GM13976 (cell line): ENCODE results near the gene ELK4.

ENCODE experiments used
- DNase-seq: peaks from one replicate; pipeline ENCODE4 v3.0.0; 2012; ENCODE audit warnings: low spot score
- CTCF ChIP-seq: IDR thresholded peaks from 2 replicates; pipeline ENCODE4 v1.5.1; 2012; ENCODE audit warnings: borderline replicate concordance, mild to moderate bottlenecking; ENCODE audit not compliant: insufficient read depth; ENCODE audit errors: extremely low read depth, missing control alignments, control extremely low read depth
- in situ Hi-C: fragments of 300-500 bp; cut with MboI; formaldehyde crosslinking; loops from one replicate; pipeline ENCODE4 v1.12.0; 2022; ENCODE audit warnings: low sequenced_read_pairs, mixed read lengths, inconsistent platforms; ENCODE audit not compliant: unreplicated experiment

ELK4 gene

GRCh38 chr1:205630241-205630640 is 1.6 kb downstream of the ELK4 start:
- no peak for DNase-seq
- in situ Hi-C loops: loop anchor here (5.0 kb wide), 1 partner anchor 43 kb away; no protein-coding TSS in a partner anchor
- TF ChIP-seq CTCF: no peak

GRCh38 chr1:205629751-205630150 is 2.1 kb downstream of the ELK4 start:
- DNase-seq: no peak
- in situ Hi-C loops: loop anchor here (5.0 kb wide), 1 partner anchor 42 kb away; no protein-coding TSS in a partner anchor
- no peak for TF ChIP-seq CTCF

DNA sequence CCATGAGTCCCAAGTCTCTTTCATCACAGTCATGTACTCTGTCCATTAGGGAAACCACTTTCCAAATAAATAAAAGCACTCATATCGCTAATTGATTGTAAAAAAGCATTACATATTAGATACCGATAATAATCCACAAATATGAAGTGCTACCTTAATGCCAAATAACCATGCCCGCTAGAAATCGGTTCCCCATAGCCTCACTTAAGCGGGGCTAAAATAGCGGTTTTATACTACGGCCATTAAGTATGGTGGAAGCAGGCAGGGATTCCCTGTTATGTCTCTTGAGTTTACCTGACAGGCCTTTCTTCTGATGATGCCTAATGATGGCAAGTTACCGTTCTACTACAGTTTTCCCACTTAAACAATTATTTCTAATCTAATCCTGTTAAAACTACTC is 3.9 kb downstream of the ELK4 start:
- no peak for TF ChIP-seq CTCF
- no peak for DNase-seq

DNA sequence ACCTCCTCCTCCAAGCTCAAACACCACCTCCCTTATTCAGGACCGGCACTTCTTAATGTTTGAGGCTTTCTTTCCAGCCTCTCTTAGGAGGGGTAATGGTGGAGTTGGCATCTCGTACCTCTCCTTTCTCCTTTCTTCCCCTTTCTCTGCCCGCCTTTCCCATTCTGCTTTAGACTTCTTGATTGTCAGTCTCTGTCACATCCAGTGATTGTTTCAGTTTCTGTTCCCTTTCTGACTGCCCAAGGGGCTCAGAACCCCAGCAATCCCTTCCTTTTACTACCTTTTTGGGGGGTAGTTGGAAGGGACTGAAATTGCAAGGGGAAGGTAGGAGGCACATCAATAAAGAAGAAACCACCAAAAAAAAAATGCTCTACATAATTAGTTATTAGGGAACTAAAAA is 5.6 kb downstream of the ELK4 start:
- TF ChIP-seq CTCF: no peak
- in situ Hi-C loops: no loop called here
- DNase-seq: no peak

More for the DNA sequence above, 3.9 kb downstream of the ELK4 start:
- in situ Hi-C loops: no loop called here

GRCh38 chr1:205623646-205624045 is 8.2 kb downstream of the ELK4 start:
- DNase-seq: no peak
- in situ Hi-C loops: no loop called here
- TF ChIP-seq CTCF: no peak

DNA sequence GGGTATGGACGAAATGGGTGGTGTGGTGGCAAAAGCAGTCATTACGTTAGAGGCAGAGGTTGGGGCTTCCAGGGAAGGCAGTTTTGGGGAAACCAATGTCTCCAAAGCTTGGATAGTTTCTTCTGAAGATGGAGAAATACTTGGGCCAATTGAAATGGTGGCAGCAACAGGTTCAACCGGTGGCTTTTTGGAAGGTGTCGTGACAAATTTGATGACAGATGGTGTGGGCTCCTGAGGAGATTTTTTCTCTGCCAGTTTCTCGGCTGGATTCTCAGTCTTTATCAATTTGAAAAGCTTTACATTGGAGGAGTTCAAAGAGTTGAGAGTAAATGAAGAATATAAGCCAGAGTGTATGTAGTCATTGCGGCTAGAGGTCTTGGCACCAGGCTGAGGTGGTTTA is 11.5 kb downstream of the ELK4 start:
- DNase-seq: no peak
- no peak for TF ChIP-seq CTCF
- in situ Hi-C loops: no loop called here

GRCh38 chr1:205619376-205619775 is 12.4 kb downstream of the ELK4 start:
- in situ Hi-C loops: no loop called here
- TF ChIP-seq CTCF: no peak
- DNase-seq: no peak
